GM19463 (cell line): ENCODE data around the gene PPME1.

ENCODE experiments used
- ATAC-seq: cut with Tn5 transposase; IDR thresholded peaks from one replicate; pipeline ENCODE4 v1.9.1; 2021; ENCODE audit warnings: mild to moderate bottlenecking, moderate library complexity; ENCODE audit not compliant: unreplicated experiment

PPME1 gene

GRCh38 chr11:74278103-74278502, 107.0 kb downstream of the PPME1 start:
- ATAC-seq: no peak

DNA sequence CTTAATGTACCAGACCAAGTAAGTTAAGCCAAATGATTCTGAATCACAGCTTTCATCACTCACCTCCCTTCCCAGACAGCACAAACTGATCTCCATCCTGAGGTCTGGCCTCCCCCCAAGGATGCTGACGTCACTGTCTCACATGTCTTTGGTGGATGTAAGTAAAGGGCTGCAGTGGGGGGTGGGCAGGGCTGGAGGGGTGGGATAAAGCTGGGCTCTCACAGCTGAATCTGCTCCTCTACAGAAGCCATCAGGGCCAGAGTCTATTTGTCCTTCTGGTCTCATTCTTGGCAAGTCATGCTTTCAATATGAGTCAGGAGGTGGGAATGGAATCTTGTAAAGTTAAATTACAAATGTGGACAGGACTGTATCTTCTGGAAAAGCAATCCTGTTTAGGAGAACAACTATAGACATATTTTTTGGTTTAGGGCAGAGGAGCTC, 107.7 kb downstream of the PPME1 start:
- ATAC-seq: no peak

GRCh38 chr11:74279256-74279655, 108.2 kb downstream of the PPME1 start:
- ATAC-seq: no peak

- no peak for ATAC-seq
These were observed 109.4 kb downstream of the PPME1 start for GRCh38 chr11:74280494-74280893.

- ATAC-seq: no peak
These were observed 111.3 kb downstream of the PPME1 start for GRCh38 chr11:74282421-74282820.

DNA sequence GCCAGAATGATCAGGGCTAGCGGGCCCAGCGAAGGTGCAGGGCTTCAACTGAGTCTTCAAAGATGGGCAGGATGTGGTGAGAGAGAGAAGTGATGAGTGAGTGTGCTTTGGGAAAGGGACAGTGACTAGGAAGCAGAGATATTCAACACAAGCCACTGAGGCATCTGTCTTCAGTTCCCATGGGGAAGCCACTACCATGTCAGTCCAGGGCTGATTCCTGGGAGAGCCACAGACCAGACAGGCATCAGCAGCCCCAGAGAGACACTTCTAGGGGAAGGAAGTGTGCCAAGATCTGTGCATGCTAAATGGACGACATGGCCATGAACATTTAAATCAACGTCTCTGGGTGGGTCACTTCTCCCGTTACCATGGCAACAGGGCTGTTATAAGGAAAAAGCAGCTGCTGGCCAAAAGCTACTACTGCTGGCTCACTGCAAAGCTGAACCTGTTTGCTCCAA, 111.9 kb downstream of the PPME1 start:
- ATAC-seq: no peak

GRCh38 chr11:74283580-74284180, 112.6 kb downstream of the PPME1 start:
- no peak for ATAC-seq

DNA sequence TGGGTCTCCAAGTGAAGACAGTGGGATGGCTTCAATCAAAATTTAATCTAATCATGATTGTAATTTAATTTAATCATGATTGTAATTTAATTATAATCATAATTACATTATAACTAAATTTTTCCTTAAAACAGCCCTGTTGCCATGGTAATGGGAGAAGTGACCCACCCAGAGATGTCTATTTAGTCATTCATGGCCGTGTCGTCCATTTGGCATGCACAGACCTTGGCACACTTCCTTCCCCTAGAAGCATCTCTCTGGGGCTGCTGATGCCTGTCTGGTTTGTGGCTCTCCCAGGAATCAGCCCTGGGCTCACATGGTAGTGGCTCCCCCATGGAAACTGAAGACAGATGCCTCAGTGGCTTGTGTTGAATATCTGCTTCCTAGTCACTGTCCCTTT, 113.4 kb downstream of the PPME1 start:
- ATAC-seq: no peak

DNA sequence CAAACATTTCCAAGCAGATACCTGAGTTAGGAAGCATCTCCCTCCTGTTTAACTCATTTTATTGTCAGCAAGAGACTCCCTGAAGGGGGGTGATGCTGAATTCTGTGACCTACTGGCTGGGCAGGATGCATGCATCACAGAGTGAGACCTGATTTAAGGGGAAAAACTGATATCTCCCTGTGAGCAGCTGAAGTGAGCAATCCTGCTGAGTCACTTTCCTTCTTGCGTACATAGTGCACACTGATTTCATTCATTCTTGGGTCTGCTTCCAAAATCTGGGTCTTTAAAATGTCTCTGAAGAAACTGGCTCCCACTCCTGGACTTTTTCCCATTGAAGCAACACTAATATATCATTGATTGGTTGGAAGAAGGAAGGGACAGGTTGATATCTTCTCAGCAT, 117.1 kb downstream of the PPME1 start:
- no peak for ATAC-seq

- no peak for ATAC-seq
These were observed 117.8 kb downstream of the PPME1 start for GRCh38 chr11:74288911-74289310.

DNA sequence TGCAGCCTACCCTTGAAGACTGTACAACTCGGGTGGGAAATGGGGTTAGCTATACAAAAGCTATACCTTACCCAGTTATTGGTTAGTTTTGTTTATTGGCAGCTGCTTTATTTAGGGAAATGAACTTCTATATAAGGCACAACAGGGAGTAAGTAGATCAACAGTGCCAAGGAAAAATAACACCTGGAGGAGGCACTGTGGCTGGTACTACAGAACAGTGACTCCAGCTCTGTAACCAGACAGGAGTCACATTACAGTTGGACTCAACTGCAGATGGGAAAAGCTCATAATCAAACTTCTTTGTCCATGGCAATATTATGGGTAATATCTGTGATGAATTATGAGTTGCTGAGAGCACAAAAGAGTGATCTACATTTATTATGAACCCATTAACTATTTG, 126.4 kb downstream of the PPME1 start:
- ATAC-seq: no peak

DNA sequence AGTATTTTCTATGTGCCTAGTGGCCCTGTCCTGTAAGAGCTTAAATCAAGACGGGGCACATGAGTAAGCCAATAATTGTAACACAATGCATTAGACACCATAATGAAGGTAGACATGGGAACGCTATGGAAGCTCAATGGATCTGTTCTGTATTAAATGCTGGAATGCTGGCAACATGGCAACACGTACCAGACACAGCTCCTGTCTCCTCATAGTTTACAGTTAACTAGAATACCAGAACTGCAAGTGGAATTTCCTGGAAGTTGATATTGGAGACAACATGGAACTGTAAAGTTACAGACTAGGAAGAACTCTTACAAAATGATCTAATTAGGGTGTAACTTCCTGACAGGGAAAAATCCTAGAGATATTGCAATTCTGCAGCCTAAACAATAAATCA, 127.9 kb downstream of the PPME1 start:
- no peak for ATAC-seq
